ENCODE results near the gene RASSF4. TPM values are rescaled to one million over a fixed set of nuclear protein-coding genes. Genes with fewer than 3 reads are reported as not detected.

Gene RASSF4
- total and polyA plus RNA-seq, 2 donors (not counting 3 experiments of a cell fraction or from before 2014, with no cell fraction given), result 7.6 to 8.2 TPM

- no peaks in the 10 kb centered on the region for H3K79me2 ChIP-seq (ENCODE audit: control insufficient read depth, insufficient read depth, low read length)
- no peaks in the 10 kb centered on the region for H3K9me1 ChIP-seq (replicated peaks; ENCODE audit: control insufficient read depth, extremely low read depth, insufficient read depth, low read length)
- BruUV-seq (replicated peaks), result no TSS peak
- no peaks in the 10 kb centered on the region for H3K9me3 ChIP-seq (replicated peaks; ENCODE audit: control insufficient read depth, insufficient read depth, low read length)
- no peak overlapping the region for H3K27ac ChIP-seq (ENCODE audit: insufficient read depth, low read depth, low read length)
- intact Hi-C loops (cut with micrococcal nuclease), result no loop called here
- H3K36me3 ChIP-seq (ENCODE audit: control insufficient read depth in 2 of 2, extremely low read depth in 1 of 2, insufficient read depth in 2 of 2, low read length in 2 of 2), result no peaks in the 10 kb centered on the region
- ChIA-PET CTCF (no interaction called here), POLR2A (no interaction called here)
- dilution Hi-C loops (cut with MboI; ENCODE audit: extremely low pct_ligation_motif_present, low sequenced_read_pairs), result no loop called here
- H2AFZ ChIP-seq (ENCODE audit: low read depth, low read length), result no peak overlapping the region
- H3K4me3 ChIP-seq (replicated peaks in 1 of 3; ENCODE audit: insufficient read depth in 1 of 3, low read depth in 1 of 3, low read length in 3 of 3), result no peak overlapping the region
- no peak overlapping the region for H3K4me2 ChIP-seq (ENCODE audit: insufficient read depth, low read length)
- DNase-seq (ENCODE audit: low read depth, low spot score) (no peak), FAIRE-seq (no peak)
- H3K9ac ChIP-seq (replicated peaks; ENCODE audit: extremely low read depth, insufficient read depth, low read length), result no peak overlapping the region
- TF ChIP-seq POLR2A (IDR thresholded peaks at IDR 0.05; ENCODE audit: low read depth, low read length) (no peak), JUN (IDR thresholded peaks at IDR 0.05; ENCODE audit: borderline replicate concordance, insufficient read depth, insufficient read length, low read depth) (no peak), EZH2 (IDR thresholded peaks at IDR 0.05; ENCODE audit: borderline replicate concordance, low read depth, low read length, severe bottlenecking) (no peak), POLR2AphosphoS5 (IDR thresholded peaks at IDR 0.05; ENCODE audit: insufficient read depth, low read depth, low read length) (no peak), FOS (IDR thresholded peaks at IDR 0.05; ENCODE audit: borderline replicate concordance, insufficient read depth, low read length) (no peak), MAX (IDR thresholded peaks at IDR 0.05; ENCODE audit: insufficient read depth, insufficient read length) (no peak), GATA2 (IDR thresholded peaks at IDR 0.05; ENCODE audit: insufficient read depth, insufficient read length, low read depth, low read length) (no peak), CTCF (IDR thresholded peaks at IDR 0.05; ENCODE audit: extremely low read depth in 1 of 2, insufficient read depth in 1 of 2, low read depth in 1 of 2, low read length in 2 of 2) (no peak), MYC (IDR thresholded peaks at IDR 0.05; ENCODE audit: low read depth, low read length) (no peak)
- H3K4me1 ChIP-seq (ENCODE audit: control insufficient read depth, extremely low read depth, insufficient read depth, low read length), result peaks cover 10% of the 10 kb centered on the region
- no peaks in the 10 kb centered on the region for H4K20me1 ChIP-seq (replicated peaks; ENCODE audit: control insufficient read depth, extremely low read depth, insufficient read depth, low read length)
- H3K27me3 ChIP-seq (ENCODE audit: control insufficient read depth in 2 of 2, insufficient read depth in 2 of 2, low read length in 2 of 2), result no peaks in the 10 kb centered on the region
Measured at GRCh38 chr10:44954962-44955361, 4.6 kb upstream of the RASSF4 start.
